Memory B cell (primary cell): ENCODE results near the gene DRC7.
"Not testable (repeated sequence)": the region's sequence is repeated elsewhere in the genome, so short reads cannot be mapped to it uniquely, and the experiment has no call there.

Experiments used
- ATAC-seq: fragments of 150-1000 bp; cut with Tn5 transposase; 2 replicates; pipeline ENCODE4 v1.10.0; 2021; ENCODE audit warnings: low read depth, mild to moderate bottlenecking, moderate library complexity
- DNase-seq, 2 donors: peaks; one replicate each; pipeline ENCODE4 v3.0.0; 2022; ENCODE audit warnings: low spot score in 2 of 2
- H3K27ac Mint-ChIP-seq: one replicate; pipeline ENCODE4 v1.8.0; 2022; ENCODE audit warnings: mild to moderate bottlenecking, moderate library complexity, mixed read lengths
- H3K27me3 Mint-ChIP-seq: one replicate; pipeline ENCODE4 v1.8.0; 2022; ENCODE audit warnings: mixed read lengths
- H3K36me3 Mint-ChIP-seq: one replicate; pipeline ENCODE4 v1.8.0; 2022; ENCODE audit warnings: mild to moderate bottlenecking, mixed read lengths
- H3K4me1 Mint-ChIP-seq: one replicate; pipeline ENCODE4 v1.8.0; 2022; ENCODE audit warnings: mixed read lengths
- H3K4me3 Mint-ChIP-seq: one replicate; pipeline ENCODE4 v1.8.0; 2022; ENCODE audit warnings: mild to moderate bottlenecking, moderate library complexity, mixed read lengths
- H3K9me3 Mint-ChIP-seq: one replicate; pipeline ENCODE4 v1.8.0; 2022; ENCODE audit warnings: mixed read lengths

The DRC7 gene

DNA sequence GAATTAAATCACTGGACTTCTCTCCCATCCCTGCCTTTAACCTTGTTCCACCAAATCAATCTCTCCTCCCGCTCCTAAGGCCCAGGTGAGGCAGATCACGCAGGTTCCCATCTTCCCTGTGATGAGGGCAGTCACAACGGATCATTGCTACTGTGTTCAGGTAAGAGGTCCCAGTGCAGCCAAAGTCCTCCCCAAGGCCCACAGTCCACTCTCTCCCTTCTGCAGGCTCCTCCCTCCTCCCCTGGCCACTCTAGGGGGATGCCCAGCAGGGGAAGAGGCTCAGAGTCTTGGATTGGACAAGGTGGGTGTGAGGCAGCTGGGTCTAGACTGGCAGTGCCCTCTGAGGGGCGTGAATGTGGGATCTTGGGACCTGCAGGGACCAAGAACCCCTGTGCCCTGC lies 29.1 kb upstream of the DRC7 start:
- Mint-ChIP-seq H3K4me1 (no peaks in the 10 kb centered on the region), H3K36me3 (no peaks in the 10 kb centered on the region), H3K4me3 (no peak overlapping the region), H3K9me3 (no peaks in the 10 kb centered on the region), H3K27ac (no peak overlapping the region), H3K27me3 (peaks cover 13% of the 10 kb centered on the region)
- no peak for DNase-seq
- no peak for ATAC-seq

DNA sequence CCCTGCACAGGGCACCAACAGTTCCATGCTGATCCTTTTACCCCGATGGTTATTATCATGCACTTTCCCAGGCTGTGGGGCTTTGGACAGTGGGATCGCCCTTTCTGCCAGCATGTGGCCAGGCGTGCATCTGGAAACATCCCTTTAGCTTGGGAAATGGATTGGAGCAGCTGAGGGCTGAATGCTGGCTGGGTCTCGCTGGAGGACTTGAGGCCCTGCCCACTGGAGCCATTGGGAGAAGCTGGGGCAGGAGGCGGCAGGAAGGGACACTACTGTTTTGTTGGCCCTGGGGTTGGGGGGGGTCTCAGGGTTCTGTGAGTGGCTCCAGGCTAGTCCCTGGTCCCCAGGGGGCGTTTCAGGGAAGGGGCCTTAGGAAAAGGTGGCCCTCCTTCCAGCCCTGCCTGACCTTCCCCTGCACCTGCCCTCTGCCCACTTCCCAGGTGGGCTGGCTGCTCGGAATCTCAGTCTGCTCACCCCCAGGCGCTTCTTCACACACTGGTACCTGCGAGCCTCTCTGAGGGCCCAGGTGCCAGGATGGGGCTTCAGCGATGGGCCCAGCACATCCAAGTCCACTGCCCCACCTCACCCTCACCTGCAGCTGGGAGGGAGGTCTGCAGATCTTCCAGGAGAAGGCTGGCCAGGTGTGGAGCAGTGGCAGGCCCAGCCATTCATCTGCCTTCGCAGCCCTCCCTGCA lies 28.1 kb upstream of the DRC7 start:
- H3K27ac Mint-ChIP-seq = no peak overlapping the region
- peaks cover 17% of the 10 kb centered on the region for H3K27me3 Mint-ChIP-seq
- H3K4me3 Mint-ChIP-seq = no peak overlapping the region
- H3K36me3 Mint-ChIP-seq = no peaks in the 10 kb centered on the region
- ATAC-seq (no peak), DNase-seq (no peak)
- no peaks in the 10 kb centered on the region for H3K4me1 Mint-ChIP-seq
- no peaks in the 10 kb centered on the region for H3K9me3 Mint-ChIP-seq

DNA sequence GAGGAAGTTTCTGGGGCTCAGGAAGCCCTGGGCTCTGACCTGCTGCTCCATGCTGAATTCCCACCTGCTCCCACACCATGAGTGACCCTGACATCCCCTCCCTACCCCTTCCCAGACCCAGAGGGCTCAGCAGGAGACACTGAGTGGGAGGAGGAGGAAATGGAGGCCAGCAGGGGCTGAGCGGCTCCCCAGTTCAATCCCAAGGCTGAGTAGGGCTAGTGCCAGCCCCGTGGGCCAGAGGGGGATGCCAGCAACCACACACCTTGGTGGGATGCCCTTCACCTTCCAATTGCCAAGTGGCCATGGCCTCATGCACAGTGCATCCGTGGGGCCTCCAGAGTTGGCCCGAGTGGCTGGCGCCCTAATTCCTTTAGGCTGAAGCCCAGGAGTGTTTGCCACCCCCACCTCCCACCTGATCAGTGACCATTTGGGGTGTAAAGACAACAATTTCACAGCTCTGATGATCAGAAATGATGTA lies 27.5 kb upstream of the DRC7 start:
- Mint-ChIP-seq H3K36me3 (no peaks in the 10 kb centered on the region), H3K4me1 (no peaks in the 10 kb centered on the region), H3K27me3 (peaks cover 18% of the 10 kb centered on the region), H3K27ac (no peak overlapping the region), H3K9me3 (no peaks in the 10 kb centered on the region), H3K4me3 (no peak overlapping the region)
- no peak for ATAC-seq
- no peak for DNase-seq

DNA sequence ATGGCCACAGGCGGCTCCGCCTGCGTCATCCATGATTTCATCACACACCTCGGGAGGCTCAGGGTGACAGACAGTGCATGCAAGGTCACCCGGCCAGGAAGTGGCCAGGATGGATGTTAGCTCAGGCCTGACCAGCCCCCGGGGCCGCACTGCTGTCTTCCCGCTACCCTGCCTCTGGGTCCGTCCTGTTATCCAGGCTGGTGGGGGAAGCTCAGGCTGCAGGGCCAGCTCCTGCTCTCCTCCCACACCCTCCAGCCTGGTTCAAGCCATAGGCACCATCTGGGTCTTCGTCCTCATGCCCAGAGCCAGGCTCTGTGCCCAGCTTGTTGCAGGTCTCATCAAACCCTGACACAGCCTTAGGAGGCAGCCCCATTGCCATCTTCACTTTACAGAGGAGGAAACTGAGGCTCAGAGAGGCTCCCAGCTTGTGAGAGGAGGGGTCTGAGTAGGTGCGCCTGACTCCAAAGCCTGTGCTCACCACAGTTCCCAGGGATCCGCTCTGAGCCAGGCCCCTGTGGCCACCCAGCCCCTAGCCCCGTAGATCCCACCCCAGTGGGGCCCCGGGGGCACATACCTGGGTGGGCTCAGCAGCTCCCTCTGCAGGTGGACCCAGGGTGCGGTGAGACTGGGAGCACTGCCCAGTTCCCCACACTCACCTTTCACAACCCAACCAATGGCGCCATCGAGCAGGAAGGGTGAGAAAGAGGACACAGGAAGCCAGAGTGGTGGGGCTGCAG lies 26.9 kb upstream of the DRC7 start:
- peaks cover 17% of the 10 kb centered on the region for H3K27me3 Mint-ChIP-seq
- no peaks in the 10 kb centered on the region for H3K4me1 Mint-ChIP-seq
- no peak for ATAC-seq
- no peak overlapping the region for H3K4me3 Mint-ChIP-seq
- no peaks in the 10 kb centered on the region for H3K9me3 Mint-ChIP-seq
- no peak for DNase-seq
- H3K27ac Mint-ChIP-seq = no peak overlapping the region
- no peaks in the 10 kb centered on the region for H3K36me3 Mint-ChIP-seq

DNA sequence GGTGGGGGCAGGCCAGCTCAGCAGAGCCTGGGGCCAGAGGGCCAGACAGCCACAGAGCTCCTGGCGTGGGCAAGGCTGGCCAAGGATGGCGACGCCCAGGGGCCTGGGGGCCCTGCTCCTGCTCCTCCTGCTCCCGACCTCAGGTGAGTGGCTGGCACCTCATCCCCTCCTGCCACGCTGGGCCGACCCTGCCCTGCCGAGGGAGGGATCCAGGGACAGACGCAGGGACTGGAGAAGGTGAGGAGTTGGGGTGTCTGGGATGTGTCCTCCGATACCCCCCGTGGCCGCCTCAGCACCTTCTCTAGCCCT lies 26.4 kb upstream of the DRC7 start, which contains the start of gene ADGRG3:
Gene ADGRG3, plus strand, starts transcription at position 44 of the 309 bp plus-strand sequence. Its CDS starts 42 bp downstream, at position 86.
- Mint-ChIP-seq H3K4me3 (no peak within 1 kb of the TSS), H3K27ac (no peak within 1 kb of the TSS), H3K4me1 (no peaks in the 10 kb centered on the region)

DNA sequence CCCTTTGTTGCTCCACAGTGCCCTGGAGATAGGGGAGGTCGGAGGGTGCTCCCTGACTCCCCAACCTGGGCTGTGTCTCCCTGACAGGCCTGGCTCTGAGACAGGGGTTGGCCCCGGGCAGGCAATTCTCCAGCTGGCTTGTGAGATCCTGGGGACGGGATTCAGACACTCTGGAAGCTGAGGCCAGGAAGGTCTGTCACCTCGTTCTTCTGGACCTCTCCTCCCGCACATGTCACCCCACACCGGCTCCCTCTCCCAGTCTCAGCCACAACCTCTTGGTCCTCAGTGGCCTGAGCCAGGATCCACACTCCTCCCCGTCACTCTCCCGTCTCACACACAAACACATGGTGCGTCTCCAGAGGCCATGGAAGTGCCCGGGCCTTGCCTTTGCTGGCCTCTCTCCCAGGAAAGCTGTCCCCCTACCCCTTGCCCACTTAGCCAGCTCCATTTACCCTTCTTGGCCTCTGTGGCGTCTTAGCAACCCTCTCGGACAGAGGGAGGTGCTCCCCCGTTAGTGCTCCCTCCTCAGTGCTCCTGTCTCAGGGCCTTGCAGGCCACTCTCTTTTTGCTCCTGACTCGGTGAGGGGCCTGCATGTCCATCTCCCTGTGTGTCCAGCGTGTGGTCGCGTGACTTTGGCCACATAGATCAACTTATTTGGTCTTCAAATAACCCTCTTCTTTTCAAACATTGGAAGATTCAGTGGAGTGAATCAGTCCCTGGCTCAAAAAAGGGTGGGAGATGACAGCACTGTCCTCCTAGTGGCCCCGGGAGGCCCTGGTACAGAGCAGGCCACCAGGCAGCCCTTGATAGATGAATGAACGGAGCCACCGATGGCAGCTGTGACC lies 25.8 kb upstream of the DRC7 start:
- Mint-ChIP-seq H3K9me3 (no peaks in the 10 kb centered on the region), H3K36me3 (no peaks in the 10 kb centered on the region), H3K27ac (no peak overlapping the region), H3K4me1 (no peaks in the 10 kb centered on the region), H3K4me3 (no peak overlapping the region), H3K27me3 (peaks cover 22% of the 10 kb centered on the region)
- ATAC-seq (no peak), DNase-seq (no peak)

More for the DNA sequence above, 26.4 kb upstream of the DRC7 start, which contains the start of gene ADGRG3:
- peaks cover 17% of the 10 kb centered on the region for H3K27me3 Mint-ChIP-seq
- no peak for DNase-seq
- H3K9me3 Mint-ChIP-seq = no peaks in the 10 kb centered on the region
- H3K36me3 Mint-ChIP-seq = no peaks in the 10 kb centered on the region
- ATAC-seq = no peak

DNA sequence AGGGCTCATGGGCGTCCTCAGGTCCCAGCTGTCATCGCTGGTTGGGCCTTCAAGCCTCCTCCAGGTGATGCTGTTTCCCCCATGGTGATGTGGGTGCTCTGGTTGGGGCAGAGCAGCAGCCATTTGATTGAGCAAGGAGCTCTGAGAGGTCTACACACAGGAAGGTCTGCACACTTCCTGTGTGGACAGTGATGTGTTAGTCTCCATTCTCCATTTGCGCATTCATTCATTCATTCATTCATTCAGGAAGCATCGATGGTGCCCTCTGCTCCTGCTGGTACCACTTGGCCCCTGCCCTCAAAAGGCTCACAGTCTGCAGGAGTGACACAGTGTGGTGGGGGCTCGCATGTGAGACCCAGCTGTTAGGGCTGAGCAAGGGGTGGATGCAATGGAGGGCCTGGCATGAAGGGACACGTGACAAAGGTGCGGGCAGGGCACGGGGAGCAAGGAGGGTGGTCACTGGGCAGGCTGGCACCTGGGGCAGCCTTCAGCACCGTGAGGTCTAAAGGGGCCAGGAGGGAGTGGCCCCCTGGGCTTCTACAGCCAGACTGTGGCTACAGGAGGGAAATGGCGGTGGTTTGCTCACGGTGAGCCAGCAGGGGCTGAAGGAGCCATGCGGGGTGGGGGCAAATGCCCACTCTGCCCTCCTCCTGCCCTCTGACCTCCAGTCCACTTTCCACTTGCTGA lies 25.0 kb upstream of the DRC7 start:
- Mint-ChIP-seq H3K27me3 (peaks cover 24% of the 10 kb centered on the region), H3K27ac (no peak overlapping the region), H3K4me3 (no peak overlapping the region), H3K36me3 (no peaks in the 10 kb centered on the region), H3K4me1 (no peaks in the 10 kb centered on the region), H3K9me3 (no peaks in the 10 kb centered on the region)
- no peak for ATAC-seq
- DNase-seq = no peak

DNA sequence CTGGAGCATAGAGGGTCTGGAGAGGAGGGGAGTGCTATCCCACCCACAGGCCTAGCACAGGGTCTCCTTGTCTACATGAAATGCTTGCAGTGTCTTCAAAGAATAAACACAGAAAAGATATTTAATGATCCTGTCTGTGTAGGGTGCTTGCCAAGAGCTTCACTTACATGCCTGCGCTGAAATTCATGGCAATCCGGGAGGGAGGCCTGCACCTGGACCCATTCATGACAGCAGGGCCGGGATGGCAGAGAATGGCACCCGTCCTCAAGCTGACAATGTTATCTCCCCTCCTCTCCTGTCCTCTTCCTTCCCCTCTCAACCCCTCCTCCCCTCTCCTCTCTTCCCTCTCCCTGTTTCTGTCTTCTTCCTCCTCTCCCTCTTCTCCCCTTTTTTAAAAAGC lies 24.4 kb upstream of the DRC7 start:
- Mint-ChIP-seq H3K4me1 (no peaks in the 10 kb centered on the region), H3K9me3 (no peaks in the 10 kb centered on the region), H3K4me3 (no peak overlapping the region), H3K27ac (no peak overlapping the region), H3K36me3 (no peaks in the 10 kb centered on the region), H3K27me3 (peaks cover 24% of the 10 kb centered on the region)
- DNase-seq (no peak), ATAC-seq (no peak)

DNA sequence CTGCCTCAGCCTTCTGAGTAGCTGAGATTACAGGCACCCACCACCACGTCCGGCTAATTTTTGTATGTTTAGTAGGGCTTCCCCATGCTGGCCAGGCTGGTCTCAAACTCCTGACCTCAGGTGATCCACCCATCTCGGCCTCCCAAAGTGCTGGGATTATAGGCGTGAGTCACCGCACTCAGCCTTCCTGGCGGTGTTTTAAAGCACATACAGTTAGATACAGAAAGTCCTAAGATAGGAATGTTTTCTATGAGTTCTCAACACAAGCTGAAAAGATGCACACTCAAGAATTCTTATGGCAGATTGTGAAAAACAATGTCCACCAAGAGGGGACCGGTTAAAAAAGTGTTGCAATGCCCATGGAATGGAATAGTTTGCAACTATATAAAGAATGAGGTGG lies 23.2 kb upstream of the DRC7 start:
- H3K4me3 Mint-ChIP-seq, DNase-seq, H3K9me3 Mint-ChIP-seq, ATAC-seq, H3K4me1 Mint-ChIP-seq, H3K36me3 Mint-ChIP-seq, H3K27ac Mint-ChIP-seq: not testable (repeated sequence)
- H3K27me3 Mint-ChIP-seq = peaks cover 24% of the 10 kb centered on the region

DNA sequence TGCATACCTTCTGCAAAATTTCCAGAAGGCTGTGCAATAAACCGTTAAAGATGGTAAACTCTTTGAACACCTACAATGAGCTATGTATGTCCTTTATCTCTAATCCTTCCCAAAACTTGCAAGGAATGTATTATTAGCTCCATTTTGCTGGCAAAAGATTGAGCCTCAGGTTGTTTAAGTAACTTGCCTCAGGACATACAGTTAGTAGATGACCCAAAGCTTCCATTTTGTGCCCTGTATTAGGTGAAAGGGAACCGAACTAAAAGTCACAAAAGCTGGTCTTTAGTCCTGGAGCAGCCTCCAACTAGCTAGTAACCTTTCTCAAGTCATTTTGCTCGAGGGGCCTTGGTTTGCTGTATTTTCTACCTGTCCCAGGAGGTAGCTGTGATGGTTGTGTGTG lies 22.2 kb upstream of the DRC7 start:
- Mint-ChIP-seq H3K27me3 (peaks cover 24% of the 10 kb centered on the region), H3K4me3 (no peak overlapping the region)

DNA sequence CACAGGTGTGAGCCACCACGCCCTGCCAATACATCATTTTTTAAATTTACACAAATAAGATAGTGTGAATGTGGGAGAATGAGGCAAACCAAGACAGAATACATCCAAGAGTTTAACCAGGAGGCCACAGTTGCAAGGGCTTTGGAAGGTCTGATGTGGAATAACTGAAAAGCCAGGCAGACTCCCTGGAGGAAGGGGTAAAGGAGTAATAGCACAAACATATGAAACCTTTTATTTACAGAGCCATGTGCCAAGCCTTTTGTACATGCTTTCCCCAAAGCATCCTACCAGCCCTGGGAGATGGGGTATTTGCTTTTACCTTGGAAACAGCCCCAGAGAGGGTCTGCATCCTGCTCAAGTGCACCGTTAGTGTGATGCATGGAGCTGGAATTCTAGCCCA lies 21.8 kb upstream of the DRC7 start:
- peaks cover 3% of the 10 kb centered on the region for H3K4me1 Mint-ChIP-seq
- ATAC-seq = no peak

More for the DNA sequence above, 22.2 kb upstream of the DRC7 start:
- Mint-ChIP-seq H3K36me3 (no peaks in the 10 kb centered on the region), H3K27ac (no peak overlapping the region), H3K9me3 (no peaks in the 10 kb centered on the region), H3K4me1 (peaks cover 3% of the 10 kb centered on the region)
- no peak for DNase-seq
- no peak for ATAC-seq

DNA sequence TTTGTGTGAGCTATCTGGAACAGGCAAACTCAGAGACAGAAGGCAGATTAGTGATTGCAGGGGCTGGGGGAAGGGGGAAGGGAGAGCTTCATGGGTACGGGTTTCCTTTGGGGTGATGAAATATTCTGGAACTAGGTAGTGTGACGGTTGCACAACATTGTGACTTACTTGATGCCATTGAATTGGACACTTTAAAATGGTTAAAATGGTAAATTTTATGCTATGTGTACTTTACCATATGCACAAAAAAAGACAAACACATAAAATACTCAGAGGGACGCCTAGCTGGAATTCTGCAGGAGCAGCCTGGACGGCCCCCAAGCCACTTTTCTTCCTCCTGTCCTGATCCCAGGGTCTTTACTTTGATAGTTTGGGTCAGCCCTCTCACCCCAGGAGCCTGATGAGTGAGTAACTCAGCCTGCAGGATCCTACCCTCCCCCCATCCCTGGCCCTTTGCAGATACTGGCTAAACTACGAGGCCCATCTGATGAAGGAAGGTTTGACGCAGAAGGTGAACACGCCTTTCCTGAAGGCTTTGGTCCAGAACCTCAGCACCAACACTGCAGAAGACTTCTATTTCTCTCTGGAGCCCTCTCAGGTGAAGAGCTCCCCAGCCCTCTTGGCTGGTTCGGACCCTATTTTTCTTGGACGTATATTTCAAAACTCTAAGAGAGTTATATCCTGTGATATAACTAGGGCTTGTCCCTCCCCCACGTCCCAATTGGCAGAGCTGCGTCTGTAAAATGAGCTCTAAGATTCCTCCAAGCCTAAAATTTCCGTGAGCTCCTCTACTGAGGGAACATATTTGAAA lies 18.7 kb upstream of the DRC7 start:
- H3K9me3 Mint-ChIP-seq = no peaks in the 10 kb centered on the region

More for the DNA sequence above, 21.8 kb upstream of the DRC7 start:
- DNase-seq = no peak
- Mint-ChIP-seq H3K4me3 (no peak overlapping the region), H3K36me3 (no peaks in the 10 kb centered on the region), H3K27me3 (peaks cover 24% of the 10 kb centered on the region), H3K9me3 (no peaks in the 10 kb centered on the region), H3K27ac (no peak overlapping the region)

DNA sequence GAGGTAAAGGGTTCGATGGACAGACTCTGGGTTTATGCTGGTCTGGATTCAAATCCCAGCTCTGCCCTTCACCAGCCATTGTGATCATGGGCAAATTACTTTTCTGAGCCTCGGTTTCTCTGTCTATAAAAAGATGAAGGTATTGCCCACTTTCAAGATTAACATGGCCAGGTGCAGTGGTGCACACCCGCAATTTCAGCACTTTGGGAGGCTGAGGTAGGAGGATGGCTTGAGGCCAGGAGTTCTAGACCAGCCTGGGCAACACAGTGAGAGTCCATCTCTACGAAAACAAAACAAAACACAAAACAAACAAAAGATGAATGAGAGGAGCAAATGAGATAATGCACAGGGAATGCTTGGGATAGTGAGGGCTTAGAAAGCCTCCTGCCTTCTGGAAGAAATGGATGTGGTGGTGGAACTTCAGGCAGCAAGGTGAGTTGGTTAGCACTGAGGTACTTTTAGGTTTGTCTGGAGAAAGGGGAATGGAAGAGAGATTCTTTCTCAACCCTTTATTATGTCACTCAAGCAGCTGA lies 18.0 kb upstream of the DRC7 start:
- DNase-seq (no peak), ATAC-seq (no peak)
- Mint-ChIP-seq H3K4me3 (no peak overlapping the region), H3K9me3 (no peaks in the 10 kb centered on the region), H3K27ac (no peak overlapping the region), H3K27me3 (peaks cover 11% of the 10 kb centered on the region), H3K4me1 (peaks cover 7% of the 10 kb centered on the region), H3K36me3 (no peaks in the 10 kb centered on the region)

More for the DNA sequence above, 18.7 kb upstream of the DRC7 start:
- ATAC-seq (no peak), DNase-seq (no peak)
- no peak overlapping the region for H3K27ac Mint-ChIP-seq
- peaks cover 7% of the 10 kb centered on the region for H3K4me1 Mint-ChIP-seq
- peaks cover 15% of the 10 kb centered on the region for H3K27me3 Mint-ChIP-seq
- H3K4me3 Mint-ChIP-seq = no peak overlapping the region
- H3K36me3 Mint-ChIP-seq = no peaks in the 10 kb centered on the region
